Lower leg skin (tissue), 3 donors: ENCODE data around the gene SWI5.

Experiments used
- CTCF ChIP-seq, 3 donors: fragments of 450-650 bp; IDR thresholded peaks; one replicate each; pipeline ENCODE4 v1.5.1; 2016; ENCODE audit warnings: antibody characterized with exemption in 3 of 3, mild to moderate bottlenecking in 3 of 3, moderate library complexity in 2 of 3
- POLR2A ChIP-seq, 2 donors: fragments of 450-650 bp; IDR thresholded peaks; one replicate each; pipeline ENCODE4 v1.6.1; 2016 to 2017; ENCODE audit warnings: antibody characterized with exemption in 2 of 2, mild to moderate bottlenecking in 1 of 2, moderate library complexity in 1 of 2

- TF ChIP-seq POLR2A (IDR thresholded peaks at IDR 0.05): no peak
- TF ChIP-seq CTCF (IDR thresholded peaks at IDR 0.05): no peak
These were observed 47.7 kb downstream of the SWI5 start for GRCh38 chr9:128323791-128324190.
